Hepatocyte (in vitro differentiated cells): ENCODE data around the gene TPMT.

Experiments
- CTCF ChIP-seq: fragments of 200-600 bp; sonication (generic); IDR thresholded peaks from 2 replicates; pipeline ENCODE4 v1.5.1; 2016; ENCODE audit warnings: antibody characterized with exemption, mild to moderate bottlenecking; ENCODE audit not compliant: poor library complexity
- EZH2phosphoT487 ChIP-seq: fragments of 200-600 bp; sonication (generic); IDR thresholded peaks from one replicate; pipeline ENCODE4 v1.6.1; 2018; ENCODE audit warnings: antibody characterized with exemption, mild to moderate bottlenecking, low read depth, moderate library complexity; ENCODE audit not compliant: unreplicated experiment, severe bottlenecking

- TF ChIP-seq CTCF = no peak
- TF ChIP-seq EZH2phosphoT487 = no peak
Measured at GRCh38 chr6:18185624-18186023, 30.7 kb upstream of the TPMT start.
